ENCODE measurements around the gene TEN1. TPM values are rescaled to one million over a fixed set of nuclear protein-coding genes. Genes with fewer than 3 reads are reported as not detected.
"Not testable (repeated sequence)": the region's sequence is repeated elsewhere in the genome, so short reads cannot be mapped to it uniquely, and the experiment has no call there.

Gene TEN1
- total RNA-seq, 2 donors from 2014 or later: 6.0 to 8.1 TPM

DNA sequence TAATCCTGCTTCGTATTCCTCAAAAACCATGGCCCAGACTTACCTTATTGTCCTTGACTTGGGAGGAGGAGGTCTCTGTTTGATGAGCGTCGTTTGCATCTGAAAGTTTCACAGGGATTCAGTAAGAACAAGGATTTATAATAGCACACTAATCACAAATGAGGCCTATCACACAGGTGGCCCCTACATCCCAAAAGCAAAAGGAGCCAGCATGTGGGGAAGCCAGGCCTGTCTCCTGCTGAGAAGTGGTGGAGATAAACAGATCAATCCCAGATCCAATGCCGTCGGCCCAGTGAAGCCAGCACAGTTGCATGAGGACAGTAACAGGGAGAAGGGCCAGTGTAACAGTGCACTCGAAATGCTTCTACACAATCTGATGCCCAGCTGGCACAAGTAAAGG is 61.3 kb downstream of the TEN1 start:
- H3K27me3 ChIP-seq (replicated peaks; ENCODE audit: insufficient read depth): no peaks in the 10 kb centered on the region
- H3K36me3 ChIP-seq: peaks cover 68% of the 10 kb centered on the region
- no peak overlapping the region for H3K4me3 ChIP-seq
- no peak for DNase-seq (ENCODE audit: low spot score)
- no peaks in the 10 kb centered on the region for H3K4me1 ChIP-seq (ENCODE audit: control insufficient read depth in 1 of 2, low read depth in 2 of 2)
- TF ChIP-seq, protein P1, sequence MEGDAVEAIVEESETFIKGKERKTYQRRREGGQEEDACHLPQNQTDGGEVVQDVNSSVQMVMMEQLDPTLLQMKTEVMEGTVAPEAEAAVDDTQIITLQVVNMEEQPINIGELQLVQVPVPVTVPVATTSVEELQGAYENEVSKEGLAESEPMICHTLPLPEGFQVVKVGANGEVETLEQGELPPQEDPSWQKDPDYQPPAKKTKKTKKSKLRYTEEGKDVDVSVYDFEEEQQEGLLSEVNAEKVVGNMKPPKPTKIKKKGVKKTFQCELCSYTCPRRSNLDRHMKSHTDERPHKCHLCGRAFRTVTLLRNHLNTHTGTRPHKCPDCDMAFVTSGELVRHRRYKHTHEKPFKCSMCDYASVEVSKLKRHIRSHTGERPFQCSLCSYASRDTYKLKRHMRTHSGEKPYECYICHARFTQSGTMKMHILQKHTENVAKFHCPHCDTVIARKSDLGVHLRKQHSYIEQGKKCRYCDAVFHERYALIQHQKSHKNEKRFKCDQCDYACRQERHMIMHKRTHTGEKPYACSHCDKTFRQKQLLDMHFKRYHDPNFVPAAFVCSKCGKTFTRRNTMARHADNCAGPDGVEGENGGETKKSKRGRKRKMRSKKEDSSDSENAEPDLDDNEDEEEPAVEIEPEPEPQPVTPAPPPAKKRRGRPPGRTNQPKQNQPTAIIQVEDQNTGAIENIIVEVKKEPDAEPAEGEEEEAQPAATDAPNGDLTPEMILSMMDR (IDR thresholded peaks at IDR 0.05): no peak
- no peak overlapping the region for H3K27ac ChIP-seq
- ATAC-seq (ENCODE audit: insufficient number of reproducible peaks, low FRiP score, low read depth): no peak
- H3K9me3 ChIP-seq: no peaks in the 10 kb centered on the region

DNA sequence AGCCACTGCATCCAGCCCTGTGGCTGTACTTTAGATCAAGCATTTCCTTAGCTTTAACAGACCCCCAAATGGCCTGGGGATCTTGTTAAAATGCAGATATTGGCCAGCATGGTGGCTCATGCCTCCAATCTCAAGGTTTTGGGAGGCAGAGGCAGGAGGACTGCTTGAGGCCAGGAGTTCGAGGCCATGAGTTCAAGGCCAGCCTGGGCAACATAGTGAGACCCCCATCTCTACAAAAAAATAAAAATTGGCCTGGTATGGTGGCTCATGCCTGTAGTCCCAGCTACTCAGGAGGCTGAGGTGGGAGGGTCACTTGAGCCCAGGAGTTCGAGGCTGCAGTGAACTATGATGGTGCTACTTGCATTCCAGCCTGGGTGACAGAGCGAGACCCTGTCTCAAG is 63.8 kb downstream of the TEN1 start:
- DNase-seq (ENCODE audit: low spot score); H3K27ac ChIP-seq; H3K27me3 ChIP-seq (replicated peaks; ENCODE audit: insufficient read depth); H3K4me1 ChIP-seq (ENCODE audit: control insufficient read depth in 1 of 2, low read depth in 2 of 2); ATAC-seq (ENCODE audit: insufficient number of reproducible peaks, low FRiP score, low read depth); H3K4me3 ChIP-seq; H3K9me3 ChIP-seq: not testable (repeated sequence)
- peaks cover 91% of the 10 kb centered on the region for H3K36me3 ChIP-seq

DNA sequence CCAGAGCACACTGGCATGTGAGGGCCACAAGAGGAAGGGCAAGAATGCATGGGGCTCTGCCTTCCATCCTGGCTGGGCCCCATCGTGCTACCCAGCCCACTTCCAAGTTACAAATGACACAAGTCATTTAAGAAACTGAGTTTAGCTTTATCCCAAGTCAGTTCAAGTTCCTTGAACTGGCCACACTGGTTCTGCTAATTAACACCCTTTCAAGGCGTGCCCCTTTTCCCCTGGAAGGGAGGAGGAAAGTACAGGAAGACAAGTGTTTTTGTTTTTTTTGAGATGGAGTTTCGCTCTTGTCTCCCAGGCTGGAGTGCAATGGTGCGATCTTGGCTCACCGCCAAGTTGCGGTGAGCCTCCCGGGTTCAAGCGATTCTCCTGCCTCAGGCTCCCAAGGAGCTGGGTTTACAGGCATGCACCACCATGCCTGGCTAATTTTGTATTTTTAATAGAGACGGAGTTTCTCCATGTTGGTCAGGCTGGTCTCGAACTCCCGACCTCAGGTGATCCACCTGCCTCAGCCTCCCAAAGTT is 65.5 kb downstream of the TEN1 start:
- DNase-seq (ENCODE audit: low spot score); H3K4me3 ChIP-seq; H3K27ac ChIP-seq; H3K27me3 ChIP-seq (replicated peaks; ENCODE audit: insufficient read depth); H3K4me1 ChIP-seq (ENCODE audit: control insufficient read depth in 1 of 2, low read depth in 2 of 2); ATAC-seq (ENCODE audit: insufficient number of reproducible peaks, low FRiP score, low read depth); H3K9me3 ChIP-seq: not testable (repeated sequence)
- H3K36me3 ChIP-seq: peaks cover 93% of the 10 kb centered on the region

DNA sequence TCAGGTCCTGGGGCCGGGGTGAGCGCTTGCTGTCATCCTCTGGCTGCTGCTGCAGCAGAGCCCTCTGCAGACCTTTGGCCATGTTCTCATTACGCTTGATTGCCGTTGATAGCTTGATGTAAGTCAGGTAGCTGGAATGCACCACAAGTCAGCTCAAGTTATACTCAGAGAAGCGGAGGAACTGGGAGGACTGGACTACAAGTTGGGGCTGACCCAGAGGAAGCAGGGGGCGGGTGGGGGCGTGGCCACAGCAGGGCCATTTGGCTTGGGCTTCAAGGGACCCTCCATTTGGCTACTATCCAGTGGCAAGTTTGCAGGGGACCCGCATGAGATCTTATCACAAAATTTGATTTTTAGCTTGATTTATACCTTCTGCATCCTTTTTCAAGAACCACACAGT is 67.0 kb downstream of the TEN1 start:
- H3K27me3 ChIP-seq (replicated peaks; ENCODE audit: insufficient read depth): no peaks in the 10 kb centered on the region
- TF ChIP-seq, protein P1 (IDR thresholded peaks at IDR 0.05): no peak
- no peak overlapping the region for H3K27ac ChIP-seq
- H3K4me3 ChIP-seq: no peak overlapping the region
- H3K4me1 ChIP-seq (ENCODE audit: control insufficient read depth in 1 of 2, low read depth in 2 of 2): no peaks in the 10 kb centered on the region
- ATAC-seq (ENCODE audit: insufficient number of reproducible peaks, low FRiP score, low read depth) (no peak), DNase-seq (ENCODE audit: low spot score) (no peak)
- H3K36me3 ChIP-seq: peaks cover 89% of the 10 kb centered on the region
- H3K9me3 ChIP-seq: no peaks in the 10 kb centered on the region

DNA sequence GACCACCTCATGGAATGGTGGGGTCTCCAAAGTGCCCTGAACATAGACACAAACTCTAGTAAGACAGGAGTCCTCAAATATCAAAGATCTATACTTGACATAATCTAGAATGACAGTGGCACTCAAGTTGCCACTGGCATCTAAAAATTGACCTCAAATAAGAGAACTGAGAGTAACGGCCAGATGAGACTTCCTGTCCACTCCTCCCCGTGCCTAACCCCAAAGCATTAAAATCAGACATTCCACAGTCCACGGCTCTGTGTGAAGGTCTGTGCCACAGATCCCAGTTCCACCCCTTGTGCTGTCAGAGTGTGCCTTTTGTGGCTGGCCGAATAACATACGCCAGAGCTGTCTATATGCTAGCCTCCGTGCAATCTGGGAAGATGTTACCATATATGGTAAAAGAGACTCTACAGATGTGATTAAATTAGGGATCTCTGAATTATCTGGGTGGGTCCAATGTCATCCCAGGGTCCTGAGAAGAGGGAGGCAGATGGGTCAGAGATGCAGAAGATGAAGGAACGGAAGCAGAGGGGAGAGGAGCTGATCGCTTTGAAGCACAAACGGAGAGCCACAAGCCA is 69.1 kb downstream of the TEN1 start:
- TF ChIP-seq, protein P1 (IDR thresholded peaks at IDR 0.05): no peak
- peaks cover 77% of the 10 kb centered on the region for H3K36me3 ChIP-seq
- ATAC-seq (ENCODE audit: insufficient number of reproducible peaks, low FRiP score, low read depth): no peak

DNA sequence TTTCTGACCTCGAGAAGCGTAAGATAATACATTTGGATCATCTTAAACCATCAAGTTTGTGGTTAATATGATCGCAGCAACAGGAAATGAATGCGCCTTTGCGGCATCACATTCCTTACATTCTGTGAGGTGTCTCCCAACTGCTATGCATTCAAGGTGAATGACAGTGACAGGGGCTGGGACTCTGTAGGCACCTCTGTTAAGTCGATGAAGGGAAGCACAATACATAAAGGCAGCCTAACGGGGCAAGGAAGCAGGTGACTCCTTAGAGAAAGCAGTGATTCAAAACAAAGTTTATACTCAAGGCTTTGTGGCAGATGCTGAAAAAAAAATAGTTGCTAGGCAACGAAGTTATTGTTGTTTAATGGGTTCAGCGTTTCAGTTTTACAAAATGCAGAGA is 69.7 kb downstream of the TEN1 start:
- Histone ChIP-seq H3K27ac (no peak overlapping the region), H3K4me3 (no peak overlapping the region), H3K36me3 (peaks cover 71% of the 10 kb centered on the region), H3K27me3 (replicated peaks; ENCODE audit: insufficient read depth) (no peaks in the 10 kb centered on the region), H3K4me1 (ENCODE audit: control insufficient read depth in 1 of 2, low read depth in 2 of 2) (no peaks in the 10 kb centered on the region), H3K9me3 (no peaks in the 10 kb centered on the region)
- DNase-seq (ENCODE audit: low spot score) (no peak), ATAC-seq (ENCODE audit: insufficient number of reproducible peaks, low FRiP score, low read depth) (no peak)
- TF ChIP-seq, protein P1 (IDR thresholded peaks at IDR 0.05): no peak

More for the DNA sequence above, 69.1 kb downstream of the TEN1 start:
- no peak for DNase-seq (ENCODE audit: low spot score)
- Histone ChIP-seq H3K4me3 (no peak overlapping the region), H3K4me1 (ENCODE audit: control insufficient read depth in 1 of 2, low read depth in 2 of 2) (no peaks in the 10 kb centered on the region), H3K27me3 (replicated peaks; ENCODE audit: insufficient read depth) (no peaks in the 10 kb centered on the region), H3K9me3 (no peaks in the 10 kb centered on the region), H3K27ac (no peak overlapping the region)

Measured in thoracic aorta (tissue), 2 donors.